22Rv1 (cell line): ENCODE measurements around the gene SLC35F4.

ENCODE experiments used
- H3K27ac ChIP-seq: fragments of 450-650 bp; 2 replicates; pipeline ENCODE4 v1.5.1; 2017
- ZFX ChIP-seq: fragments of 450-650 bp; IDR thresholded peaks from 2 replicates; pipeline ENCODE4 v1.6.1; 2017; ENCODE audit warnings: antibody characterized with exemption, borderline replicate concordance
- TF ChIP-seq, protein P1 (sequence below): fragments of 450-650 bp; IDR thresholded peaks from 2 replicates; pipeline ENCODE4 v1.5.1; 2017; ENCODE audit warnings: mild to moderate bottlenecking

Gene SLC35F4

GRCh38 chr14:57822081-57822480 is 43.8 kb downstream of the SLC35F4 start:
- TF ChIP-seq ZFX, result no peak
- TF ChIP-seq, protein P1, sequence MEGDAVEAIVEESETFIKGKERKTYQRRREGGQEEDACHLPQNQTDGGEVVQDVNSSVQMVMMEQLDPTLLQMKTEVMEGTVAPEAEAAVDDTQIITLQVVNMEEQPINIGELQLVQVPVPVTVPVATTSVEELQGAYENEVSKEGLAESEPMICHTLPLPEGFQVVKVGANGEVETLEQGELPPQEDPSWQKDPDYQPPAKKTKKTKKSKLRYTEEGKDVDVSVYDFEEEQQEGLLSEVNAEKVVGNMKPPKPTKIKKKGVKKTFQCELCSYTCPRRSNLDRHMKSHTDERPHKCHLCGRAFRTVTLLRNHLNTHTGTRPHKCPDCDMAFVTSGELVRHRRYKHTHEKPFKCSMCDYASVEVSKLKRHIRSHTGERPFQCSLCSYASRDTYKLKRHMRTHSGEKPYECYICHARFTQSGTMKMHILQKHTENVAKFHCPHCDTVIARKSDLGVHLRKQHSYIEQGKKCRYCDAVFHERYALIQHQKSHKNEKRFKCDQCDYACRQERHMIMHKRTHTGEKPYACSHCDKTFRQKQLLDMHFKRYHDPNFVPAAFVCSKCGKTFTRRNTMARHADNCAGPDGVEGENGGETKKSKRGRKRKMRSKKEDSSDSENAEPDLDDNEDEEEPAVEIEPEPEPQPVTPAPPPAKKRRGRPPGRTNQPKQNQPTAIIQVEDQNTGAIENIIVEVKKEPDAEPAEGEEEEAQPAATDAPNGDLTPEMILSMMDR, result no peak
- H3K27ac ChIP-seq, result no peak overlapping the region

GRCh38 chr14:57820581-57820980 is 45.3 kb downstream of the SLC35F4 start:
- TF ChIP-seq ZFX, result no peak
- TF ChIP-seq, protein P1, result no peak
- H3K27ac ChIP-seq, result no peak overlapping the region

DNA sequence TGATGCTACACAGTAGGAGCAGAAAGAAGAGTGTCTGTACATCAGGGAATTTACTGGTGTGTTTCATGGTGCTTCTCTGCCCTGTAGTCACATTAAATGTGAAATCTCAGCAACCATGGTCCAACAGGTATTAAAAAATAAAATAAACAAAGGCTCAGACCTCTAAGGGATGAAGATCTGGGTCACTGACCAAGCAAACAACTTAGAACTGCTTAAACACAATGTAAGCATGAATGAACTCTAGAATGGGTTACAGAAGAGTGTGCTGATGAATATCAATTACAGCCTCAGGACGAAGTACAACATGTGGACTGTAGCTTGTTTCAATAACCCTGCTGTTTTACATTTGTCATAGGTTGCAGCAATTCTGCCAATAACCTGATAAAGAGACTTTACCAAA is 47.4 kb downstream of the SLC35F4 start:
- TF ChIP-seq, protein P1, result no peak
- H3K27ac ChIP-seq, result no peak overlapping the region

GRCh38 chr14:57816568-57817284 is 49.2 kb downstream of the SLC35F4 start:
- no peak for TF ChIP-seq ZFX
- TF ChIP-seq, protein P1, result no peak
- no peak overlapping the region for H3K27ac ChIP-seq

DNA sequence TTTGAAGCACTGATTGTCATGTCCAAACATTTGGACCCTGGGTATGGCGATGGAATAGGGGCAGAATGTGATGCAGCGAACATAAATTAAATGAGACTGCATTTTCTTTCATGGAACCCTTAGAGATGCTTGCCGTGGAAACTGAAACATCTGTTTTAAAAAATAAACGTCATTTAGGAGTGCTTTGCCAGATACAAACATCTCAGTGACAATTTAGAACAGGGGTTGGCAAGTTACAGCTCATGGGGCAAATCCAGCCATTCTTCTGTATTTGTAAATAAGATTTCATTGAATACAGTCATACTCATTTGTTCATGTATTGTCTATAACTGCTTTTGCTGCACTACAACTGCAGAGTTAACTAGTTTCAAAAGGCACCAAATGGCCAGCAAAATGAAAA is 51.2 kb downstream of the SLC35F4 start:
- TF ChIP-seq, protein P1, result no peak
- no peak for TF ChIP-seq ZFX
- H3K27ac ChIP-seq, result no peak overlapping the region

DNA sequence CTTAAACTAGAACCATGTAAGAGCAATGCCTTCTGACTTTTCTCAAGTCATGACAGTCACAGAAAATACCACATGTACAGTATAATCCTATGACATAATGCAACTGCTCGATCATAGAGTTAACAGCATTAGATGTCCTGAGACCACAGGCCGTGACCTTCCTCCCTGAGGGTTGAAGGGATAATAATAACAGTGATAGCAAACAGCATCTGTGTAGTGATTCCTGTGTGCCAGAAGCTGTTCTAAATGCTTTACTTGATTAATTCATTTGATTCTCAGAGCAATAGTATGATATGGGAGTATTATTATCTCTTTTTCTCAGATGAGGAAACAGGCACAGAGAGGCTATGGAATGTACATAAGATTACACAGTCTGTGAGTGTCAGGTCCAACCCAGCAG is 53.2 kb downstream of the SLC35F4 start:
- TF ChIP-seq ZFX, result no peak
- TF ChIP-seq, protein P1, result no peak
- no peak overlapping the region for H3K27ac ChIP-seq

GRCh38 chr14:57811998-57812546 is 53.8 kb downstream of the SLC35F4 start:
- no peak overlapping the region for H3K27ac ChIP-seq
- TF ChIP-seq, protein P1, result no peak
- no peak for TF ChIP-seq ZFX
